ENCODE results near the gene DENND2D.

- TF ChIP-seq, protein P1, sequence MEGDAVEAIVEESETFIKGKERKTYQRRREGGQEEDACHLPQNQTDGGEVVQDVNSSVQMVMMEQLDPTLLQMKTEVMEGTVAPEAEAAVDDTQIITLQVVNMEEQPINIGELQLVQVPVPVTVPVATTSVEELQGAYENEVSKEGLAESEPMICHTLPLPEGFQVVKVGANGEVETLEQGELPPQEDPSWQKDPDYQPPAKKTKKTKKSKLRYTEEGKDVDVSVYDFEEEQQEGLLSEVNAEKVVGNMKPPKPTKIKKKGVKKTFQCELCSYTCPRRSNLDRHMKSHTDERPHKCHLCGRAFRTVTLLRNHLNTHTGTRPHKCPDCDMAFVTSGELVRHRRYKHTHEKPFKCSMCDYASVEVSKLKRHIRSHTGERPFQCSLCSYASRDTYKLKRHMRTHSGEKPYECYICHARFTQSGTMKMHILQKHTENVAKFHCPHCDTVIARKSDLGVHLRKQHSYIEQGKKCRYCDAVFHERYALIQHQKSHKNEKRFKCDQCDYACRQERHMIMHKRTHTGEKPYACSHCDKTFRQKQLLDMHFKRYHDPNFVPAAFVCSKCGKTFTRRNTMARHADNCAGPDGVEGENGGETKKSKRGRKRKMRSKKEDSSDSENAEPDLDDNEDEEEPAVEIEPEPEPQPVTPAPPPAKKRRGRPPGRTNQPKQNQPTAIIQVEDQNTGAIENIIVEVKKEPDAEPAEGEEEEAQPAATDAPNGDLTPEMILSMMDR (optimal IDR thresholded peaks at IDR 0.05 in 1 of 3, IDR thresholded peaks at IDR 0.05 in 1 of 3, conservative IDR thresholded peaks at IDR 0.05 in 1 of 3; ENCODE audit: extremely low read depth in 1 of 3, insufficient read depth in 2 of 3, low read length in 3 of 3), result no peak
- no peak for TF ChIP-seq EZH2 (IDR thresholded peaks at IDR 0.05; ENCODE audit: low read length)
Measured at GRCh38 chr1:111191496-111191895, 8.9 kb downstream of the DENND2D start.
